K562 (cell line): Measurements from ENCODE around the gene TMF1. TPM values are rescaled to one million over a fixed set of nuclear protein-coding genes. Genes with fewer than 3 reads are reported as not detected.

ENCODE experiments used
- ARID3B ChIP-seq: fragments of 250-450 bp; sonication (Bioruptor Pico); IDR thresholded peaks from 2 replicates; pipeline ENCODE4 v1.4.0; 2020; ENCODE audit warnings: borderline replicate concordance
- BRF1 ChIP-seq: IDR thresholded peaks from 3 replicates; pipeline ENCODE4 v1.6.1; 2011; ENCODE audit warnings: borderline replicate concordance, mild to moderate bottlenecking; ENCODE audit not compliant: insufficient read length; ENCODE audit errors: extremely low read depth
- CEBPB ChIP-seq: fragments of 450-650 bp; IDR thresholded peaks from 2 replicates; pipeline ENCODE4 v1.6.1; 2016; ENCODE audit warnings: missing genetic modification characterization, missing compliant biosample characterization
- CREM ChIP-seq: IDR thresholded peaks from 2 replicates; pipeline ENCODE4 v1.6.1; 2014; ENCODE audit warnings: antibody characterized with exemption, low read depth
- ELF2 ChIP-seq: fragments of 250-450 bp; sonication (Bioruptor Pico); IDR thresholded peaks from 2 replicates; pipeline ENCODE4 v1.5.0; 2021; ENCODE audit warnings: mild to moderate bottlenecking
- GTF2F1 ChIP-seq: IDR thresholded peaks from 2 replicates; pipeline ENCODE4 v1.6.1; 2011; ENCODE audit warnings: low read depth, low read length, improper control_type of control experiment
- HDGF ChIP-seq: fragments of 450-650 bp; IDR thresholded peaks from 2 replicates; pipeline ENCODE4 v1.6.1; 2016
- HMG20B ChIP-seq: fragments of 250-450 bp; sonication (Bioruptor Pico); IDR thresholded peaks from 2 replicates; pipeline ENCODE4 v1.5.0; 2021; ENCODE audit warnings: mild to moderate bottlenecking
- MEF2A ChIP-seq: IDR thresholded peaks from 2 replicates; pipeline ENCODE4 v1.6.1; 2011; ENCODE audit warnings: low read depth, mild to moderate bottlenecking, low read length, moderate library complexity; ENCODE audit not compliant: control insufficient read depth
- NCOA4 ChIP-seq: fragments of 450-650 bp; IDR thresholded peaks from 2 replicates; pipeline ENCODE4 v1.6.1; 2018; ENCODE audit warnings: mild to moderate bottlenecking; ENCODE audit not compliant: partially characterized antibody
- PHB ChIP-seq: fragments of 250-450 bp; sonication (Bioruptor Pico); IDR thresholded peaks from 2 replicates; pipeline ENCODE4 v1.5.0; 2021
- PREB ChIP-seq: sonication (generic); formaldehyde crosslinking; IDR thresholded peaks from 2 replicates; pipeline ENCODE4 v1.8.1; 2023; ENCODE audit warnings: mild to moderate bottlenecking, missing genetic modification reagents
- SFPQ ChIP-seq: fragments of 200-400 bp; formaldehyde crosslinking; IDR thresholded peaks from 2 replicates; pipeline ENCODE4 v1.6.1; 2017; ENCODE audit warnings: mild to moderate bottlenecking, low read depth, low read length, moderate library complexity
- TFAM ChIP-seq: fragments of 250-450 bp; sonication (Bioruptor Pico); conservative IDR thresholded peaks from 2 replicates; pipeline ENCODE4 v1.5.0; 2021; ENCODE audit warnings: mild to moderate bottlenecking, moderate library complexity
- TFAP4 ChIP-seq: sonication (generic); formaldehyde crosslinking; IDR thresholded peaks from 2 replicates; pipeline ENCODE4 v1.8.0; 2022; ENCODE audit warnings: missing genetic modification reagents, mild to moderate bottlenecking, moderate library complexity, borderline replicate concordance
- TGIF2 ChIP-seq: sonication (generic); formaldehyde crosslinking; IDR thresholded peaks from 2 replicates; pipeline ENCODE4 v1.8.1; 2022; ENCODE audit warnings: mild to moderate bottlenecking, missing genetic modification reagents, moderate library complexity
- USF2 ChIP-seq: sonication (generic); formaldehyde crosslinking; IDR thresholded peaks from 2 replicates; pipeline ENCODE4 v1.5.0; 2020; ENCODE audit warnings: missing genetic modification reagents
- ZNF277 ChIP-seq: fragments of 250-450 bp; sonication (Bioruptor Pico); IDR thresholded peaks from 2 replicates; pipeline ENCODE4 v1.8.0; 2022; ENCODE audit warnings: inconsistent platforms, mild to moderate bottlenecking, moderate library complexity, borderline replicate concordance
- ZNF561 ChIP-seq: fragments of 450-650 bp; formaldehyde crosslinking; conservative IDR thresholded peaks from 2 replicates; pipeline ENCODE4 v1.4.0; 2020; ENCODE audit warnings: mild to moderate bottlenecking, moderate library complexity
- polyA plus RNA-seq, 8 experiments: library from polyadenylated mRNA; depleted of rRNA in 4 of 8; stranded (reverse) in 5 of 8; unstranded in 3 of 8; fragments of >200 nt; fragmentation: Nextera tagmentation in 2 of 8; fragmentation: Illumina TruSeq in 1 of 8; extraction: Ambion mirVana in 2 of 8; extraction: Trizol in 1 of 8; gene quantifications; 2 replicates each; pipeline versions ENCODE4 v1.2.1 to v1.2.3, GENCODE V29; 2011 to 2014; ENCODE audit warnings: inconsistent platforms in 1 of 8, missing spikeins in 1 of 8
- total RNA-seq, 7 experiments: library from RNA; depleted of rRNA in 6 of 7; stranded (reverse); fragments of >200 nt in 6 of 7; fragmentation: Illumina TruSeq in 2 of 7; extraction: Trizol in 2 of 7; gene quantifications; 2 replicates each; pipeline versions ENCODE4 v1.2.1 to v1.2.3, GENCODE V29; 2011 to 2021; ENCODE audit warnings: low replicate concordance in 1 of 7

The TMF1 gene
- total and polyA plus RNA-seq, 9 of the 15 experiments (the other 6 are each of a cell fraction or from before 2014, with no cell fraction given): 3.1 to 13.9 (median 10.3) TPM

GRCh38 chr3:69085168-69085832, 33.2 kb upstream of the TMF1 start (continued):
- TF ChIP-seq TGIF2 (no peak), ARID3B (CRISPR knock-in tag) (no peak), HDGF (no peak), ELF2 (no peak), ZNF561 (CRISPR knock-in tag) (no peak), PREB (CRISPR knock-in tag) (no peak), BRF1 (no peak), GTF2F1 (no peak), NCOA4 (no peak), TFAP4 (CRISPR knock-in tag) (peak; percentile 54), CEBPB (tag) (no peak), PHB (CRISPR knock-in tag) (no peak), MEF2A (no peak), HMG20B (CRISPR knock-in tag) (no peak), ZNF277 (CRISPR knock-in tag) (no peak), TFAM (CRISPR knock-in tag) (no peak), CREM (no peak), USF2 (no peak), SFPQ (no peak)
